ENCODE results near the gene HSPB1. TPM values are rescaled to one million over a fixed set of nuclear protein-coding genes. Genes with fewer than 3 reads are reported as not detected.

Gene HSPB1
- total RNA-seq, 1 donor = 72.7 TPM

GRCh38 chr7:76352193-76352592 is 49.7 kb downstream of the HSPB1 start:
- Histone ChIP-seq H3K36me3 (ENCODE audit: insufficient read depth, low read length) (peaks cover 47% of the 10 kb centered on the region), H3K4me2 (ENCODE audit: insufficient read depth, low read length) (peak overlapping the region; percentile 32), H3K27ac (ENCODE audit: low read depth, low read length) (peak overlapping the region; percentile 49), H3K4me1 (ENCODE audit: insufficient read depth, low read length) (peaks cover 28% of the 10 kb centered on the region), H3K27me3 (ENCODE audit: insufficient read depth, low read length) (no peaks in the 10 kb centered on the region), H2AFZ (ENCODE audit: low read length) (no peak overlapping the region), H4K20me1 (ENCODE audit: insufficient read depth, low read length) (peaks cover 87% of the 10 kb centered on the region), H3K79me2 (ENCODE audit: insufficient read depth, low read length) (peaks cover 100% of the 10 kb centered on the region), H3K9me3 (ENCODE audit: low read depth, low read length) (no peaks in the 10 kb centered on the region), H3K4me3 (ENCODE audit: insufficient read depth, low read length) (no peak overlapping the region)
- TF ChIP-seq CTCF (IDR thresholded peaks at IDR 0.05; ENCODE audit: extremely low read depth, low read depth, low read length) = no peak
- DNase-seq (ENCODE audit: insufficient read length, low spot score, missing footprints) = no peak

GRCh38 chr7:76353744-76354143 is 51.3 kb downstream of the HSPB1 start:
- peak overlapping the region; percentile 14 for H3K4me2 ChIP-seq (ENCODE audit: insufficient read depth, low read length)
- H3K36me3 ChIP-seq (ENCODE audit: insufficient read depth, low read length) = peaks cover 38% of the 10 kb centered on the region
- H3K9me3 ChIP-seq (ENCODE audit: low read depth, low read length) = no peaks in the 10 kb centered on the region
- no peak for TF ChIP-seq CTCF (IDR thresholded peaks at IDR 0.05; ENCODE audit: extremely low read depth, low read depth, low read length)
- H3K4me3 ChIP-seq (ENCODE audit: insufficient read depth, low read length) = no peak overlapping the region
- peaks cover 100% of the 10 kb centered on the region for H3K79me2 ChIP-seq (ENCODE audit: insufficient read depth, low read length)
- peaks cover 86% of the 10 kb centered on the region for H4K20me1 ChIP-seq (ENCODE audit: insufficient read depth, low read length)
- no peak overlapping the region for H2AFZ ChIP-seq (ENCODE audit: low read length)
- DNase-seq (ENCODE audit: insufficient read length, low spot score, missing footprints) = no peak
- no peaks in the 10 kb centered on the region for H3K27me3 ChIP-seq (ENCODE audit: insufficient read depth, low read length)
- H3K27ac ChIP-seq (ENCODE audit: low read depth, low read length) = no peak overlapping the region
- H3K4me1 ChIP-seq (ENCODE audit: insufficient read depth, low read length) = peaks cover 28% of the 10 kb centered on the region

Other genes starting within 250 kb of the HSPB1 start
- gene SRRM3, start 100.8 kb upstream of the HSPB1 start, total RNA-seq = 0.29 and 0.36 TPM in 2 replicates
- 99.9 and 121 TPM in 2 replicates for gene YWHAG, start 56.3 kb downstream of the HSPB1 start, total RNA-seq
- 0.88 and 1.1 TPM in 2 replicates for gene SSC4D, start 107.0 kb downstream of the HSPB1 start, total RNA-seq
- gene ZP3, start 122.3 kb downstream of the HSPB1 start, total RNA-seq = 3.5 and 6.2 TPM in 2 replicates
- gene DTX2, start 159.0 kb downstream of the HSPB1 start, total RNA-seq = 11.5 and 14.5 TPM in 2 replicates
- gene UPK3B, start 207.9 kb downstream of the HSPB1 start, total RNA-seq = 0.88 and 1.4 TPM in 2 replicates
- gene SPDYE16, start 240.6 kb downstream of the HSPB1 start, total RNA-seq = under 0.01 and 0.36 TPM in 2 replicates

Measured in osteoblast (primary cell).